Kidney epithelial cell (primary cell): ENCODE results near the gene ESCO1. TPM values are rescaled to one million over a fixed set of nuclear protein-coding genes. Genes with fewer than 3 reads are reported as not detected.
A peak's percentile ranks its signal among the peaks of the same experiment; 100 is the strongest.

Experiments used
- DNase-seq: peaks from one replicate; pipeline ENCODE4 v3.0.0-alpha.2; 2010; ENCODE audit warnings: low read depth
- H3K27me3 ChIP-seq: 2 replicates; pipeline ENCODE4 v1.6.0; 2011; ENCODE audit warnings: low read length; ENCODE audit not compliant: control insufficient read depth, insufficient read depth
- H3K36me3 ChIP-seq: 2 replicates; pipeline ENCODE4 v1.5.1; 2011; ENCODE audit warnings: low read length; ENCODE audit not compliant: control insufficient read depth, insufficient read depth
- H3K4me3 ChIP-seq: 2 replicates; pipeline ENCODE4 v1.5.1; 2011; ENCODE audit warnings: low read depth, mild to moderate bottlenecking, control low read depth, low read length
- CTCF ChIP-seq: IDR thresholded peaks from 2 replicates; pipeline ENCODE4 v1.5.1; 2011; ENCODE audit warnings: mild to moderate bottlenecking, moderate library complexity, low read length, control low read depth, inconsistent platforms; ENCODE audit not compliant: insufficient read depth, poor library complexity, severe bottlenecking
- total RNA-seq: library from RNA; depleted of rRNA; stranded (reverse); fragments of >200 nt; gene quantifications from 2 replicates; pipeline ENCODE4 v1.2.3, GENCODE V29; 2015

The ESCO1 gene
- total RNA-seq, 1 donor from 2014 or later, result 18.9 TPM

GRCh38 chr18:21604671-21605070 is 4.2 kb upstream of the ESCO1 start:
- no peaks in the 10 kb centered on the region for H3K36me3 ChIP-seq
- H3K4me3 ChIP-seq, result no peak overlapping the region
- TF ChIP-seq CTCF, result no peak
- no peaks in the 10 kb centered on the region for H3K27me3 ChIP-seq
- no peak for DNase-seq

GRCh38 chr18:21602299-21602587 is 1.7 kb upstream of the ESCO1 start:
- H3K36me3 ChIP-seq, result no peaks in the 10 kb centered on the region

GRCh38 chr18:21599585-21600525 is 649 bp downstream of the ESCO1 start:
- TF ChIP-seq CTCF, result no peak
- Histone ChIP-seq H3K27me3 (no peaks in the 10 kb centered on the region), H3K4me3 (peak overlapping the region; percentile 97), H3K36me3 (no peaks in the 10 kb centered on the region)
- no peak for DNase-seq

More at GRCh38 chr18:21602299-21602587, 1.7 kb upstream of the ESCO1 start:
- no peaks in the 10 kb centered on the region for H3K27me3 ChIP-seq
- no peak for DNase-seq
- TF ChIP-seq CTCF, result no peak
- H3K4me3 ChIP-seq, result no peak overlapping the region

GRCh38 chr18:21598726-21599584 is 1.5 kb downstream of the ESCO1 start:
- no peak for TF ChIP-seq CTCF
- Histone ChIP-seq H3K36me3 (no peaks in the 10 kb centered on the region), H3K4me3 (peak overlapping the region; percentile 97), H3K27me3 (no peaks in the 10 kb centered on the region)
- peak; percentile 16 for DNase-seq

- DNase-seq, result no peak
- no peak for TF ChIP-seq CTCF
Observed at GRCh38 chr18:21597620-21598019, 2.9 kb downstream of the ESCO1 start.

More at GRCh38 chr18:21597620-21598019, 2.9 kb downstream of the ESCO1 start:
- Histone ChIP-seq H3K4me3 (no peak overlapping the region), H3K36me3 (no peaks in the 10 kb centered on the region), H3K27me3 (no peaks in the 10 kb centered on the region)
